ENCODE results near the gene TFDP2.
"Not testable (repeated sequence)": the region's sequence is repeated elsewhere in the genome, so short reads cannot be mapped to it uniquely, and the experiment has no call there.

TFDP2 gene

GRCh38 chr3:142022381-142022780, 127.0 kb downstream of the TFDP2 start:
- no peak for DNase-seq (ENCODE audit: low read depth in 3 of 3)

- no peak for DNase-seq (ENCODE audit: low read depth in 3 of 3)
Measured at GRCh38 chr3:142021127-142021526, 128.2 kb downstream of the TFDP2 start.

GRCh38 chr3:142019794-142020320, 129.5 kb downstream of the TFDP2 start:
- DNase-seq (ENCODE audit: low read depth in 3 of 3) = no peak

GRCh38 chr3:142013993-142014392, 135.4 kb downstream of the TFDP2 start:
- no peak for DNase-seq (ENCODE audit: low read depth in 3 of 3)

- DNase-seq (ENCODE audit: low read depth in 3 of 3) = no peak
Measured at GRCh38 chr3:142013326-142013980, 135.9 kb downstream of the TFDP2 start.

- no peak for DNase-seq (ENCODE audit: low read depth in 3 of 3)
Measured at GRCh38 chr3:142009029-142009428, 140.3 kb downstream of the TFDP2 start.

- no peak for DNase-seq (ENCODE audit: low read depth in 3 of 3)
Measured at GRCh38 chr3:142007710-142008399, 141.5 kb downstream of the TFDP2 start.

GRCh38 chr3:142004957-142005356, 144.4 kb downstream of the TFDP2 start:
- DNase-seq (ENCODE audit: low read depth in 3 of 3) = not testable (repeated sequence)

GRCh38 chr3:142004025-142004424, 145.3 kb downstream of the TFDP2 start:
- no peak for DNase-seq (ENCODE audit: low read depth in 3 of 3)

GRCh38 chr3:142003291-142003690, 146.1 kb downstream of the TFDP2 start:
- DNase-seq (ENCODE audit: low read depth in 3 of 3) = no peak

GRCh38 chr3:142000325-142000870, 148.9 kb downstream of the TFDP2 start:
- DNase-seq (ENCODE audit: low read depth in 3 of 3) = no peak

GRCh38 chr3:141998669-141999290, 150.6 kb downstream of the TFDP2 start:
- DNase-seq (ENCODE audit: low read depth in 3 of 3) = no peak

- no peak for DNase-seq (ENCODE audit: low read depth in 3 of 3)
Measured at GRCh38 chr3:141996437-141996836, 152.9 kb downstream of the TFDP2 start.

GRCh38 chr3:141994856-141995255, 154.5 kb downstream of the TFDP2 start:
- DNase-seq (ENCODE audit: low read depth in 3 of 3) = no peak

- no peak for DNase-seq (ENCODE audit: low read depth in 3 of 3)
Measured at GRCh38 chr3:141992512-141992911, 156.8 kb downstream of the TFDP2 start.

- DNase-seq (ENCODE audit: low read depth in 3 of 3) = no peak
Measured at GRCh38 chr3:141986548-141987107, 162.7 kb downstream of the TFDP2 start.

GRCh38 chr3:141981084-141981483, 168.3 kb downstream of the TFDP2 start:
- no peak for DNase-seq (ENCODE audit: low read depth in 3 of 3)

- no peak for DNase-seq (ENCODE audit: low read depth in 3 of 3)
Measured at GRCh38 chr3:141979050-141979671, 170.2 kb downstream of the TFDP2 start.

- not testable (repeated sequence) for DNase-seq (ENCODE audit: low read depth in 3 of 3)
Measured at GRCh38 chr3:141974777-141975176, 174.6 kb downstream of the TFDP2 start.

- DNase-seq (ENCODE audit: low read depth in 3 of 3) = no peak
Measured at GRCh38 chr3:141972399-141972798, 176.9 kb downstream of the TFDP2 start.

GRCh38 chr3:141971571-141971970, 177.8 kb downstream of the TFDP2 start:
- DNase-seq (ENCODE audit: low read depth in 3 of 3) = no peak

- no peak for DNase-seq (ENCODE audit: low read depth in 3 of 3)
Measured at GRCh38 chr3:141969711-141970110, 179.6 kb downstream of the TFDP2 start.

Data from stimulated activated CD4-positive, alpha-beta T cell treated with anti-CD3 and anti-CD28 coated beads, TNF-alpha, amount 100 ng/mL, for 24 hours (primary cell).